ENCODE results near the gene LVRN. TPM values are rescaled to one million over a fixed set of nuclear protein-coding genes. Genes with fewer than 3 reads are reported as not detected.

The LVRN gene
- total RNA-seq, 1 experiment from 2014 or later, result 1.9 TPM

DNA sequence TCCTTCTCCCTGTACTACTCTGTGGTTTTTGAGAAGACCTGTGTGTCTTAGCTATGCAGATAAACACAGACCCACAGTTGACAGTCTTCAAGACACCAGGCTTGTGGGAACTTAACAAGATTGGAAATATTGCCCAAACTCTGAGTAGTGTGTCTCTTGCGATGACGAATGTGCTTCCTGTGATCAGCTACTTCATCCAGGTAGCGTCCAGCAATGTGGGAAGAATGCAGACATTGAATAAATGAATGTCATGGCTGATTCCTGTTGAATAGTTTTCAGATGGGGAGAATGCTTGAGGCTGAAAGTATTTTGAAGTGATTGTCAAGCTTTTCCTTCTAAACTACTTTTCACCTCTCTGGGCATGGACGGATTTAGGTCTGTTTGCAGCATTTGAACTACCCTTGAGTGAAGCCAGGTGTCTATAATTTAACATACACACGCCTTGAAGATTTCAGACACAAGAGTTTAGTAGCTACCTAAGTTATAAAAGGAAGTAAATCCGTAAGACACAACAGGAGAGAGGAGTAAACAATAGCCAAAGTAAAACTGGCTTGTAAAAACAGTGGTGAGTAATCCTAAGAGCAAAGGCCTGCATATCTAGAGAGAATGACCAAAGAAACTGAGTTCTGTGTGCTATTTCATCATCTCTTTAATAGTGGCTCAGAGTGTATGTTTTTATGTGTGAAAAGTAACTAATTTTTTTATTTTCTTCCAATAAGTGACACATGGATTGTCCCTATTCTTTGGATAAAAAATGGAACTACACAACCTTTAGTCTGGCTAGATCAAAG, 40.0 kb downstream of the LVRN start:
- TF ChIP-seq YY1 (IDR thresholded peaks at IDR 0.05; ENCODE audit: extremely low read depth, insufficient replicate concordance, low read depth, low read length) (no peak), EGR1 (IDR thresholded peaks at IDR 0.05; ENCODE audit: low read depth) (no peak), CEBPB (IDR thresholded peaks at IDR 0.05; ENCODE audit: low read depth) (0 out of 2 replicates have a peak, but pooled peaks have one; percentile 10), SP1 (IDR thresholded peaks at IDR 0.05; ENCODE audit: low read depth) (no peak)
- intact Hi-C loops (cut with micrococcal nuclease), result no loop called here
- CTCF ChIA-PET, result no interaction called here
- POLR2A ChIA-PET, result no interaction called here
- RAD21 ChIA-PET (ENCODE audit: low non-redundant PET in 1 of 2, low total read pairs in 2 of 2, uncharacterized antibody in 2 of 2, unreplicated experiment in 2 of 2), result no interaction called here
- ATAC-seq (no peak), DNase-seq (ENCODE audit: low read depth, low spot score) (no peak)
- Histone ChIP-seq H3K4me2 (ENCODE audit: low read length) (no peak overlapping the region), H3K9me3 (ENCODE audit: control insufficient read depth in 1 of 2, insufficient read depth in 1 of 2, low read depth in 1 of 2, low read length in 2 of 2) (no peaks in the 10 kb centered on the region), H3K27ac (ENCODE audit: low read depth, low read length) (no peak overlapping the region), H3K36me3 (ENCODE audit: control insufficient read depth in 1 of 2, insufficient read depth in 2 of 2, low read length in 2 of 2) (no peaks in the 10 kb centered on the region), H3K27me3 (ENCODE audit: insufficient read depth, low read length) (no peaks in the 10 kb centered on the region), H3K79me2 (ENCODE audit: insufficient read depth, low read length) (no peaks in the 10 kb centered on the region), H4K20me1 (ENCODE audit: insufficient read depth) (no peaks in the 10 kb centered on the region), H3K9ac (ENCODE audit: low read length) (no peak overlapping the region), H2AFZ (ENCODE audit: low read depth, low read length, poor library complexity, severe bottlenecking) (peak overlapping the region; percentile 12), H3K4me1 (ENCODE audit: control insufficient read depth in 1 of 2, insufficient read depth in 2 of 2, low read length in 2 of 2) (0 out of 4 replicates have a peak, but pooled peaks cover 0 to 3% of the 10 kb centered on the region in 2 experiments), H3K4me3 (replicated peaks in 1 of 2; ENCODE audit: low read depth in 1 of 2, low read length in 2 of 2) (no peak overlapping the region), H3K9me2 (ENCODE audit: insufficient read depth) (no peaks in the 10 kb centered on the region)
- no TSS peak for BruUV-seq (replicated peaks)

DNA sequence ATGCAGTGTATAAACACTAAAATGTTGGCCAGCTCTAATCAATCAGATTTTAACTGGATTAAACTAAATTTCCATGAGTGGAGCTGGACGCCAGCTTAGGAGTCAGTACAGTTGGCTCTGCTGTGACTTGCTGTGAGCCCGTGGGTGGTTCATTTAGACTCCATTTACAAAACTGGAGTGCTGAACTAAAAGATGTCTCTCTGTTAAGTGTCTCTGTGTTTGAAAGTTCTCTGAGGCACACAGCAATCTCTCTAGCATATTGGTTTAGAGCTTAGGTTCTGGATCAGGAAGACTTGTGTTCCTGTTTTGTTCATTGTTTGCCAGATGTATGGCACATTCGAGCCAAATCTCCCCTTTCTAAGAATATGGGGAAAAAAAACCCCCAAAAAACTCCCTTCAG, 42.0 kb downstream of the LVRN start:
- H3K4me1 ChIP-seq (ENCODE audit: control insufficient read depth in 1 of 2, insufficient read depth in 2 of 2, low read length in 2 of 2), result 0 out of 4 replicates have a peak, but pooled peaks cover 0 to 3% of the 10 kb centered on the region in 2 experiments
- no peak overlapping the region for H3K27ac ChIP-seq (ENCODE audit: low read depth, low read length)
- no peaks in the 10 kb centered on the region for H3K79me2 ChIP-seq (ENCODE audit: insufficient read depth, low read length)
- no peaks in the 10 kb centered on the region for H3K36me3 ChIP-seq (ENCODE audit: control insufficient read depth in 1 of 2, insufficient read depth in 2 of 2, low read length in 2 of 2)
- no peak for DNase-seq (ENCODE audit: low read depth, low spot score)
- no peaks in the 10 kb centered on the region for H4K20me1 ChIP-seq (ENCODE audit: insufficient read depth)
- intact Hi-C loops (cut with micrococcal nuclease), result no loop called here
- BruUV-seq (replicated peaks), result no TSS peak
- ATAC-seq, result no peak
- ChIA-PET RAD21 (ENCODE audit: low non-redundant PET in 1 of 2, low total read pairs in 2 of 2, uncharacterized antibody in 2 of 2, unreplicated experiment in 2 of 2) (no interaction called here), POLR2A (no interaction called here), CTCF (no interaction called here)
- no peak overlapping the region for H3K4me3 ChIP-seq (replicated peaks in 1 of 2; ENCODE audit: low read depth in 1 of 2, low read length in 2 of 2)
- no peak overlapping the region for H3K9ac ChIP-seq (ENCODE audit: low read length)
- no peaks in the 10 kb centered on the region for H3K27me3 ChIP-seq (ENCODE audit: insufficient read depth, low read length)
- H2AFZ ChIP-seq (ENCODE audit: low read depth, low read length, poor library complexity, severe bottlenecking), result peak overlapping the region; percentile 41
- no peak overlapping the region for H3K4me2 ChIP-seq (ENCODE audit: low read length)
- no peaks in the 10 kb centered on the region for H3K9me2 ChIP-seq (ENCODE audit: insufficient read depth)
- H3K9me3 ChIP-seq (ENCODE audit: control insufficient read depth in 1 of 2, insufficient read depth in 1 of 2, low read depth in 1 of 2, low read length in 2 of 2), result no peaks in the 10 kb centered on the region
- TF ChIP-seq, protein P1, sequence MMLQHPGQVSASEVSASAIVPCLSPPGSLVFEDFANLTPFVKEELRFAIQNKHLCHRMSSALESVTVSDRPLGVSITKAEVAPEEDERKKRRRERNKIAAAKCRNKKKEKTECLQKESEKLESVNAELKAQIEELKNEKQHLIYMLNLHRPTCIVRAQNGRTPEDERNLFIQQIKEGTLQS (IDR thresholded peaks at IDR 0.05), result no peak
- TF ChIP-seq RAD21 (IDR thresholded peaks at IDR 0.05; ENCODE audit: low read depth) (no peak), EZH2phosphoT487 (IDR thresholded peaks at IDR 0.05; ENCODE audit: borderline replicate concordance) (no peak), YY1 (IDR thresholded peaks at IDR 0.05; ENCODE audit: extremely low read depth, insufficient replicate concordance, low read depth, low read length) (no peak), SIN3A (IDR thresholded peaks at IDR 0.05; ENCODE audit: low read depth) (no peak), EZH2 (IDR thresholded peaks at IDR 0.05) (no peak), SRF (IDR thresholded peaks at IDR 0.05; ENCODE audit: low read depth) (no peak), ZFX (IDR thresholded peaks at IDR 0.05) (no peak), JUND (IDR thresholded peaks at IDR 0.05) (no peak), POLR2AphosphoS5 (IDR thresholded peaks at IDR 0.05; ENCODE audit: low read depth, low read length) (no peak), EGR1 (IDR thresholded peaks at IDR 0.05; ENCODE audit: low read depth) (no peak), SP1 (IDR thresholded peaks at IDR 0.05; ENCODE audit: low read depth) (no peak), FOSL1 (IDR thresholded peaks at IDR 0.05; ENCODE audit: low read depth) (no peak)
- TF ChIP-seq, protein P2, sequence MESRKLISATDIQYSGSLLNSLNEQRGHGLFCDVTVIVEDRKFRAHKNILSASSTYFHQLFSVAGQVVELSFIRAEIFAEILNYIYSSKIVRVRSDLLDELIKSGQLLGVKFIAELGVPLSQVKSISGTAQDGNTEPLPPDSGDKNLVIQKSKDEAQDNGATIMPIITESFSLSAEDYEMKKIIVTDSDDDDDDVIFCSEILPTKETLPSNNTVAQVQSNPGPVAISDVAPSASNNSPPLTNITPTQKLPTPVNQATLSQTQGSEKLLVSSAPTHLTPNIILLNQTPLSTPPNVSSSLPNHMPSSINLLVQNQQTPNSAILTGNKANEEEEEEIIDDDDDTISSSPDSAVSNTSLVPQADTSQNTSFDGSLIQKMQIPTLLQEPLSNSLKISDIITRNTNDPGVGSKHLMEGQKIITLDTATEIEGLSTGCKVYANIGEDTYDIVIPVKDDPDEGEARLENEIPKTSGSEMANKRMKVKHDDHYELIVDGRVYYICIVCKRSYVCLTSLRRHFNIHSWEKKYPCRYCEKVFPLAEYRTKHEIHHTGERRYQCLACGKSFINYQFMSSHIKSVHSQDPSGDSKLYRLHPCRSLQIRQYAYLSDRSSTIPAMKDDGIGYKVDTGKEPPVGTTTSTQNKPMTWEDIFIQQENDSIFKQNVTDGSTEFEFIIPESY (IDR thresholded peaks at IDR 0.05; ENCODE audit: extremely low read depth, insufficient replicate concordance, low read length), result no peak
- TF ChIP-seq, protein P3, sequence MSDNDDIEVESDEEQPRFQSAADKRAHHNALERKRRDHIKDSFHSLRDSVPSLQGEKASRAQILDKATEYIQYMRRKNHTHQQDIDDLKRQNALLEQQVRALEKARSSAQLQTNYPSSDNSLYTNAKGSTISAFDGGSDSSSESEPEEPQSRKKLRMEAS (IDR thresholded peaks at IDR 0.05), result no peak
- TF ChIP-seq, protein P4, sequence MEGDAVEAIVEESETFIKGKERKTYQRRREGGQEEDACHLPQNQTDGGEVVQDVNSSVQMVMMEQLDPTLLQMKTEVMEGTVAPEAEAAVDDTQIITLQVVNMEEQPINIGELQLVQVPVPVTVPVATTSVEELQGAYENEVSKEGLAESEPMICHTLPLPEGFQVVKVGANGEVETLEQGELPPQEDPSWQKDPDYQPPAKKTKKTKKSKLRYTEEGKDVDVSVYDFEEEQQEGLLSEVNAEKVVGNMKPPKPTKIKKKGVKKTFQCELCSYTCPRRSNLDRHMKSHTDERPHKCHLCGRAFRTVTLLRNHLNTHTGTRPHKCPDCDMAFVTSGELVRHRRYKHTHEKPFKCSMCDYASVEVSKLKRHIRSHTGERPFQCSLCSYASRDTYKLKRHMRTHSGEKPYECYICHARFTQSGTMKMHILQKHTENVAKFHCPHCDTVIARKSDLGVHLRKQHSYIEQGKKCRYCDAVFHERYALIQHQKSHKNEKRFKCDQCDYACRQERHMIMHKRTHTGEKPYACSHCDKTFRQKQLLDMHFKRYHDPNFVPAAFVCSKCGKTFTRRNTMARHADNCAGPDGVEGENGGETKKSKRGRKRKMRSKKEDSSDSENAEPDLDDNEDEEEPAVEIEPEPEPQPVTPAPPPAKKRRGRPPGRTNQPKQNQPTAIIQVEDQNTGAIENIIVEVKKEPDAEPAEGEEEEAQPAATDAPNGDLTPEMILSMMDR (IDR thresholded peaks at IDR 0.05 in 2 of 3, conservative IDR thresholded peaks at IDR 0.05 in 1 of 3; ENCODE audit: borderline replicate concordance in 1 of 3, insufficient read depth in 1 of 3, low read depth in 2 of 3, low read length in 2 of 3), result no peak

Measured in HCT116 (cell line).